Measurements from ENCODE around the gene PLP1.

PLP1 gene

GRCh38 chrX:103792916-103793544 lies 16.4 kb downstream of the PLP1 start:
- Histone ChIP-seq H3K9ac (ENCODE audit: low read length) (no peak overlapping the region), H2AFZ (ENCODE audit: low read depth, low read length, severe bottlenecking) (no peak overlapping the region), H3K27ac (ENCODE audit: low read depth, low read length) (no peak overlapping the region), H3K9me2 (replicated peaks; ENCODE audit: insufficient read depth, low read length) (no peaks in the 10 kb centered on the region), H4K20me1 (ENCODE audit: low read depth, low read length) (no peaks in the 10 kb centered on the region), H3K36me3 (ENCODE audit: low read length) (no peaks in the 10 kb centered on the region), H3K27me3 (ENCODE audit: low read length) (no peaks in the 10 kb centered on the region), H3F3A (ENCODE audit: insufficient read depth) (no peaks in the 10 kb centered on the region), H3K4me2 (ENCODE audit: low read depth, low read length, poor library complexity, severe bottlenecking) (no peak overlapping the region), H3K9me3 (ENCODE audit: insufficient read depth, low read length) (no peaks in the 10 kb centered on the region), H3K79me2 (ENCODE audit: insufficient read depth, low read length) (no peaks in the 10 kb centered on the region), H3K4me3 (ENCODE audit: insufficient read depth, low read length, poor library complexity, severe bottlenecking) (no peak overlapping the region)
- TF ChIP-seq CTCF (IDR thresholded peaks at IDR 0.05; ENCODE audit: insufficient read depth, low read length, poor library complexity, severe bottlenecking) (no peak), EZH2phosphoT487 (conservative IDR thresholded peaks at IDR 0.05; ENCODE audit: low read length) (no peak)

- no peaks in the 10 kb centered on the region for H4K20me1 ChIP-seq (ENCODE audit: low read depth, low read length)
- no peak overlapping the region for H2AFZ ChIP-seq (ENCODE audit: low read depth, low read length, severe bottlenecking)
- no peak overlapping the region for H3K9ac ChIP-seq (ENCODE audit: low read length)
- no peaks in the 10 kb centered on the region for H3K27me3 ChIP-seq (ENCODE audit: low read length)
- no peaks in the 10 kb centered on the region for H3K36me3 ChIP-seq (ENCODE audit: low read length)
- no peaks in the 10 kb centered on the region for H3K9me3 ChIP-seq (ENCODE audit: insufficient read depth, low read length)
- no peak overlapping the region for H3K4me3 ChIP-seq (ENCODE audit: insufficient read depth, low read length, poor library complexity, severe bottlenecking)
- no peaks in the 10 kb centered on the region for H3K9me2 ChIP-seq (replicated peaks; ENCODE audit: insufficient read depth, low read length)
- no peak overlapping the region for H3K27ac ChIP-seq (ENCODE audit: low read depth, low read length)
- TF ChIP-seq EZH2phosphoT487 (conservative IDR thresholded peaks at IDR 0.05; ENCODE audit: low read length) (no peak), CTCF (IDR thresholded peaks at IDR 0.05; ENCODE audit: insufficient read depth, low read length, poor library complexity, severe bottlenecking) (no peak)
- no peaks in the 10 kb centered on the region for H3F3A ChIP-seq (ENCODE audit: insufficient read depth)
- H3K79me2 ChIP-seq (ENCODE audit: insufficient read depth, low read length), result no peaks in the 10 kb centered on the region
- H3K4me2 ChIP-seq (ENCODE audit: low read depth, low read length, poor library complexity, severe bottlenecking), result no peak overlapping the region
Observed at GRCh38 chrX:103793545-103793940, 16.9 kb downstream of the PLP1 start.

GRCh38 chrX:103794119-103794518 lies 17.5 kb downstream of the PLP1 start:
- Histone ChIP-seq H3F3A (ENCODE audit: insufficient read depth) (no peaks in the 10 kb centered on the region), H3K36me3 (ENCODE audit: low read length) (no peaks in the 10 kb centered on the region), H3K4me3 (ENCODE audit: insufficient read depth, low read length, poor library complexity, severe bottlenecking) (no peak overlapping the region), H3K4me2 (ENCODE audit: low read depth, low read length, poor library complexity, severe bottlenecking) (no peak overlapping the region), H3K27me3 (ENCODE audit: low read length) (no peaks in the 10 kb centered on the region), H3K9ac (ENCODE audit: low read length) (no peak overlapping the region), H3K9me3 (ENCODE audit: insufficient read depth, low read length) (no peaks in the 10 kb centered on the region), H2AFZ (ENCODE audit: low read depth, low read length, severe bottlenecking) (no peak overlapping the region), H4K20me1 (ENCODE audit: low read depth, low read length) (no peaks in the 10 kb centered on the region), H3K27ac (ENCODE audit: low read depth, low read length) (no peak overlapping the region), H3K79me2 (ENCODE audit: insufficient read depth, low read length) (no peaks in the 10 kb centered on the region), H3K9me2 (replicated peaks; ENCODE audit: insufficient read depth, low read length) (no peaks in the 10 kb centered on the region)
- TF ChIP-seq CTCF (IDR thresholded peaks at IDR 0.05; ENCODE audit: insufficient read depth, low read length, poor library complexity, severe bottlenecking), result no peak
- TF ChIP-seq EZH2phosphoT487 (conservative IDR thresholded peaks at IDR 0.05; ENCODE audit: low read length), result no peak

All from SU-DHL-6 (cell line).